CD4-positive, alpha-beta T cell (primary cell): Measurements from ENCODE around the gene TMPRSS11D. TPM values are rescaled to one million over a fixed set of nuclear protein-coding genes. Genes with fewer than 3 reads are reported as not detected.

Source experiments
- ATAC-seq: fragments of 200-7000 bp; cut with Tn5 transposase; one replicate; pipeline ENCODE4 v1.10.0; 2022; ENCODE audit warnings: mild to moderate bottlenecking; ENCODE audit not compliant: poor library complexity
- CTCF ChIA-PET: fragments of 350-600 bp; sonication (Branson Sonifier 250); formaldehyde crosslinking; loops from one replicate; lab custom pipeline; 2021; ENCODE audit warnings: antibody characterized with exemption, inconsistent platforms; lab: Charles Lee
- POLR2A ChIA-PET: fragments of 350-600 bp; sonication (Branson Sonifier 250); formaldehyde crosslinking; loops from one replicate; lab custom pipeline; 2021; ENCODE audit warnings: antibody characterized with exemption, inconsistent platforms; lab: Charles Lee
- DNase-seq, 14 experiments: peaks; one replicate each; pipeline ENCODE4 v3.0.0-alpha.2; 2013 to 2020; ENCODE audit warnings: mixed read lengths in 2 of 14
- H3K27ac ChIP-seq, 2 donors: one replicate each; pipeline versions ENCODE4 v1.5.1 to v1.7.0; 2013; ENCODE audit warnings: low read length in 2 of 2, low read depth in 1 of 2, mild to moderate bottlenecking in 1 of 2
- H3K27me3 ChIP-seq, 2 experiments: 1 replicate in 1 of 2; 2 replicates in 1 of 2; pipeline versions ENCODE4 v1.6.1 to v1.7.0; 2013; ENCODE audit warnings: low read length in 2 of 2, control low read depth in 1 of 2, mild to moderate bottlenecking in 1 of 2, moderate library complexity in 1 of 2; ENCODE audit not compliant: insufficient read depth in 2 of 2, control insufficient read depth in 1 of 2
- H3K36me3 ChIP-seq: one replicate; pipeline ENCODE4 v1.6.1; 2013; ENCODE audit warnings: low read length, control low read depth; ENCODE audit not compliant: insufficient read depth
- H3K4me1 ChIP-seq: one replicate; pipeline ENCODE4 v1.6.1; 2013; ENCODE audit warnings: low read length, control low read depth; ENCODE audit not compliant: insufficient read depth
- H3K4me3 ChIP-seq: one replicate; pipeline ENCODE4 v1.5.1; 2013; ENCODE audit warnings: mild to moderate bottlenecking, low read length, moderate library complexity
- H3K9me3 ChIP-seq, 2 experiments: 1 replicate in 1 of 2; 2 replicates in 1 of 2; pipeline versions ENCODE4 v1.6.1 to v1.7.0; 2013; ENCODE audit warnings: low read length in 2 of 2, mild to moderate bottlenecking in 2 of 2, control low read depth in 1 of 2, moderate library complexity in 1 of 2; ENCODE audit not compliant: control insufficient read depth in 1 of 2, insufficient read depth in 1 of 2
- H3K27ac Mint-ChIP-seq: one replicate; pipeline ENCODE4 v1.8.0; 2020; ENCODE audit warnings: mixed read lengths
- H3K27me3 Mint-ChIP-seq: one replicate; pipeline ENCODE4 v1.8.0; 2021; ENCODE audit warnings: mixed read lengths
- H3K36me3 Mint-ChIP-seq: one replicate; pipeline ENCODE4 v1.8.0; 2021; ENCODE audit warnings: low read depth, mixed read lengths
- H3K4me1 Mint-ChIP-seq: one replicate; pipeline ENCODE4 v1.8.0; 2021; ENCODE audit warnings: low read depth, mixed read lengths
- H3K4me3 Mint-ChIP-seq: one replicate; pipeline ENCODE4 v1.8.0; 2020; ENCODE audit warnings: mild to moderate bottlenecking, mixed read lengths
- H3K9me3 Mint-ChIP-seq: one replicate; pipeline ENCODE4 v1.8.0; 2020; ENCODE audit warnings: mixed read lengths
- CTCF ChIP-seq: fragments of 200-600 bp; IDR thresholded peaks from one replicate; pipeline ENCODE4 v1.8.0; 2022; ENCODE audit warnings: antibody characterized with exemption, mild to moderate bottlenecking
- intact Hi-C, 2 experiments: fragments of 100-400 bp; cut with DNase I in 1 of 2; cut with micrococcal nuclease in 1 of 2; formaldehyde crosslinking; loops; one replicate each; pipeline versions ENCODE4 v1.15.1 to v1.9.0; 2023 to 2025; cut with DNase I, micrococcal nuclease
- total RNA-seq, 174 experiments: library from RNA in 2 of 174; stranded (reverse) in 2 of 174; gene quantifications; one replicate each; pipeline ENCODE4 v1.2.3 and lab custom pipeline; 2021 to 2026

TMPRSS11D gene
- total RNA-seq, 2 experiments from 2014 or later, result not detected

GRCh38 chr4:67796810-67797209 is 87.0 kb downstream of the TMPRSS11D start:
- no peak overlapping the region for H3K4me3 Mint-ChIP-seq
- no peaks in the 10 kb centered on the region for H3K27me3 Mint-ChIP-seq
- no peaks in the 10 kb centered on the region for H3K9me3 Mint-ChIP-seq
- ChIA-PET POLR2A (no interaction called here), CTCF (no interaction called here)
- ATAC-seq, result no peak
- no peaks in the 10 kb centered on the region for H3K4me1 Mint-ChIP-seq
- no peak for TF ChIP-seq CTCF
- intact Hi-C loops, result no loop called here
- Histone ChIP-seq H3K4me3 (no peak overlapping the region), H3K27ac (no peak overlapping the region), H3K27me3 (no peaks in the 10 kb centered on the region), H3K36me3 (no peaks in the 10 kb centered on the region), H3K9me3 (no peaks in the 10 kb centered on the region), H3K4me1 (no peaks in the 10 kb centered on the region)
- DNase-seq, result no peak
- no peak overlapping the region for H3K27ac Mint-ChIP-seq
- H3K36me3 Mint-ChIP-seq, result no peaks in the 10 kb centered on the region

GRCh38 chr4:67790721-67791120 is 93.1 kb downstream of the TMPRSS11D start:
- Mint-ChIP-seq H3K27me3 (no peaks in the 10 kb centered on the region), H3K9me3 (no peaks in the 10 kb centered on the region), H3K36me3 (no peaks in the 10 kb centered on the region), H3K4me1 (no peaks in the 10 kb centered on the region), H3K27ac (no peak overlapping the region), H3K4me3 (no peak overlapping the region)
- H3K4me1 ChIP-seq, result no peaks in the 10 kb centered on the region
- no peaks in the 10 kb centered on the region for H3K27me3 ChIP-seq
- DNase-seq (no peak), ATAC-seq (no peak)
- CTCF ChIA-PET, result no interaction called here
- H3K27ac ChIP-seq, result no peak overlapping the region
- intact Hi-C loops, result no loop called here
- no peak overlapping the region for H3K4me3 ChIP-seq
- no peaks in the 10 kb centered on the region for H3K36me3 ChIP-seq
- H3K9me3 ChIP-seq, result no peaks in the 10 kb centered on the region
- TF ChIP-seq CTCF, result no peak
- POLR2A ChIA-PET, result no interaction called here

- Histone ChIP-seq H3K36me3 (peaks cover 3% of the 10 kb centered on the region), H3K4me1 (no peaks in the 10 kb centered on the region), H3K27me3 (no peaks in the 10 kb centered on the region), H3K9me3 (no peaks in the 10 kb centered on the region), H3K27ac (no peak overlapping the region), H3K4me3 (no peak overlapping the region)
- CTCF ChIA-PET, result no interaction called here
- DNase-seq (no peak), ATAC-seq (no peak)
- no peak for TF ChIP-seq CTCF
- Mint-ChIP-seq H3K4me3 (no peak overlapping the region), H3K9me3 (no peaks in the 10 kb centered on the region), H3K4me1 (no peaks in the 10 kb centered on the region), H3K27ac (no peak overlapping the region), H3K27me3 (no peaks in the 10 kb centered on the region), H3K36me3 (no peaks in the 10 kb centered on the region)
- intact Hi-C loops, result no loop called here
- POLR2A ChIA-PET, result no interaction called here
These were observed 96.5 kb downstream of the TMPRSS11D start for GRCh38 chr4:67787311-67787710.
